Keratinocyte (primary cell): ENCODE results near the gene ZC3H12C. TPM values are rescaled to one million over a fixed set of nuclear protein-coding genes. Genes with fewer than 3 reads are reported as not detected.

Experiments
- DNase-seq: peaks from one replicate; pipeline ENCODE4 v3.0.0-alpha.2; 2011; ENCODE audit warnings: low read depth, missing footprints, low spot score
- FAIRE-seq: peaks from 2 replicates; lab custom pipeline; 2011; peaks lifted over from hg19 to GRCh38; lab: Jason Lieb, UNC
- H2AFZ ChIP-seq: 2 replicates; pipeline ENCODE4 v1.6.0; 2012; ENCODE audit warnings: low read length, control low read depth, inconsistent platforms; ENCODE audit not compliant: control insufficient read depth
- H3K27ac ChIP-seq: 2 replicates; pipeline ENCODE4 v1.5.1; 2011; ENCODE audit warnings: low read length; ENCODE audit not compliant: control insufficient read depth, insufficient read depth
- H3K27me3 ChIP-seq: 3 replicates; pipeline ENCODE4 v1.6.0; 2011; ENCODE audit warnings: low read length; ENCODE audit not compliant: control insufficient read depth, insufficient read depth; ENCODE audit errors: extremely low read depth
- H3K36me3 ChIP-seq, 2 experiments: 2 replicates in 1 of 2; 3 replicates in 1 of 2; pipeline ENCODE4 v1.5.1; 2011; ENCODE audit warnings: low read length in 2 of 2, mild to moderate bottlenecking in 1 of 2; ENCODE audit not compliant: control insufficient read depth in 2 of 2, insufficient read depth in 2 of 2; ENCODE audit errors: extremely low read depth in 1 of 2
- H3K4me1 ChIP-seq: 3 replicates; pipeline ENCODE4 v1.5.1; 2011; ENCODE audit warnings: low read length; ENCODE audit not compliant: control insufficient read depth, insufficient read depth; ENCODE audit errors: extremely low read depth
- H3K4me2 ChIP-seq: 3 replicates; pipeline ENCODE4 v1.6.0; 2011; ENCODE audit warnings: low read depth, low read length; ENCODE audit not compliant: control insufficient read depth, insufficient read depth; ENCODE audit errors: extremely low read depth
- H3K4me3 ChIP-seq, 3 experiments: fragments of 200-600 bp in 1 of 3; sonication (generic) in 1 of 3; 2 replicates in 2 of 3; 3 replicates in 1 of 3; pipeline ENCODE4 v1.5.1; 2011 to 2016; ENCODE audit warnings: low read length in 3 of 3, mild to moderate bottlenecking in 3 of 3, control low read depth in 2 of 3, inconsistent platforms in 1 of 3, low read depth in 1 of 3, mixed read lengths in 1 of 3, mixed run types in 1 of 3, moderate library complexity in 1 of 3; ENCODE audit not compliant: control insufficient read depth in 2 of 3, insufficient read depth in 2 of 3; ENCODE audit errors: extremely low read depth in 1 of 3
- H3K79me2 ChIP-seq: 2 replicates; pipeline ENCODE4 v1.6.0; 2012; ENCODE audit warnings: low read length; ENCODE audit not compliant: control insufficient read depth, insufficient read depth
- H3K9ac ChIP-seq: 3 replicates; pipeline ENCODE4 v1.6.0; 2011; ENCODE audit warnings: low read length; ENCODE audit not compliant: control insufficient read depth, insufficient read depth; ENCODE audit errors: extremely low read depth
- H3K9me1 ChIP-seq: 3 replicates; pipeline ENCODE4 v1.6.0; 2011; ENCODE audit warnings: low read length; ENCODE audit not compliant: control insufficient read depth, insufficient read depth; ENCODE audit errors: extremely low read depth
- H3K9me3 ChIP-seq: 2 replicates; pipeline ENCODE4 v1.5.1; 2012; ENCODE audit warnings: low read depth, low read length; ENCODE audit not compliant: control insufficient read depth
- H4K20me1 ChIP-seq: 3 replicates; pipeline ENCODE4 v1.6.0; 2011; ENCODE audit warnings: low read length; ENCODE audit not compliant: control insufficient read depth, insufficient read depth; ENCODE audit errors: extremely low read depth
- EZH2 ChIP-seq: IDR thresholded peaks from one replicate; pipeline ENCODE4 v1.6.1; 2012; ENCODE audit warnings: inconsistent platforms, mild to moderate bottlenecking, low read length, moderate library complexity
- dilution Hi-C: fragments of 300-500 bp; cut with MboI; formaldehyde crosslinking; loops from one replicate; pipeline ENCODE4 v1.7.0; 2020; ENCODE audit warnings: low sequenced_read_pairs; ENCODE audit not compliant: extremely low pct_ligation_motif_present
- polyA plus RNA-seq, 5 experiments: library from polyadenylated mRNA; depleted of rRNA in 3 of 5; stranded (reverse) in 3 of 5; stranded (forward) in 1 of 5; unstranded in 1 of 5; fragments of >200 nt; gene quantifications; 1 replicate in 1 of 5; 2 replicates in 3 of 5; 3 replicates in 1 of 5; pipeline versions ENCODE4 v1.2.1 to v1.2.3, GENCODE V29; 2011 to 2012; ENCODE audit warnings: missing spikeins in 2 of 5, low read depth in 1 of 5, low replicate concordance in 1 of 5
- TF ChIP-seq, protein P1 (sequence below), 3 experiments: IDR thresholded peaks in 1 of 3; conservative IDR thresholded peaks in 1 of 3; optimal IDR thresholded peaks in 1 of 3; 2 replicates in 2 of 3; 3 replicates in 1 of 3; pipeline versions ENCODE3 to v1.5.1; 2011; ENCODE audit warnings: low read length in 3 of 3, mild to moderate bottlenecking in 3 of 3, moderate library complexity in 2 of 3, control low read depth in 1 of 3, inconsistent platforms in 1 of 3; ENCODE audit not compliant: insufficient read depth in 2 of 3; ENCODE audit errors: extremely low read depth in 1 of 3

ZC3H12C gene
- polyA plus RNA-seq, 1 donor (not counting 4 experiments of a cell fraction or from before 2014, with no cell fraction given), result 13.9 TPM

DNA sequence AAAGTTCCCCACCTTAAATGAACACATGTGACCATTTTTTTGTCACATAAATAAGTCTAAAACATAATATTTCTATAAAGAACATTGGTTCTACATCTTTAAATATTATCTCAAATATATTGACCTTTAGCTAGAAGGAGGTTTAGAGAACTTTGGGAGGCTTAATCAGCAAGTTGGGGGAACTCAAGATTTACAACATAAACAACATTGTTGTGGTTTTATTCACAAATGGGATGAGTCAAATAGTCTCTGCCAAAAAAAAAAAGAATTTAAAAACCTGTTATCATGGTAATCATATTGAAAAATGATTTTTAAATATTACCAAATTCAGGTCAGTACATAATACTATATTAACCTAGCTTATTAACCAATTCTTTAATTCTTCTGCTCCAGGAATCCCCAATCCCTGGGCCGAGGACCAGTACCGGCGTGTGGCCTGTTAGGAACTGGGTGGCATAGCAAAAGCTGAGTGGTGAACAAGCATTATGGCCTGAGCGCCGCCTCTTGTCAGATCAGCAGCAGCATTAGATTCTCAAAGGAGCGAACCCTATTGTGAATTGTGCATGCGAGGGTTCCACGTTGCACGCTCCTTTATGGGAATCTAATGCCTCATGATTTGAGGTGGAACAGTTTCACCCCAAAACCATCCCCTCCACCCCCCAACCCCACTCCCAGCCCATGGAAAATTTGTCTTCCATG lies 105.0 kb downstream of the ZC3H12C start:
- Histone ChIP-seq H3K4me1 (peaks cover 51% of the 10 kb centered on the region), H3K4me3 (no peak overlapping the region), H3K4me2 (no peak overlapping the region), H3K27ac (no peak overlapping the region), H4K20me1 (no peaks in the 10 kb centered on the region), H3K79me2 (no peaks in the 10 kb centered on the region), H3K27me3 (no peaks in the 10 kb centered on the region), H3K9ac (no peak overlapping the region), H2AFZ (no peak overlapping the region), H3K9me3 (no peaks in the 10 kb centered on the region), H3K9me1 (no peaks in the 10 kb centered on the region), H3K36me3 (no peaks in the 10 kb centered on the region)
- no peak for DNase-seq
- TF ChIP-seq, protein P1, sequence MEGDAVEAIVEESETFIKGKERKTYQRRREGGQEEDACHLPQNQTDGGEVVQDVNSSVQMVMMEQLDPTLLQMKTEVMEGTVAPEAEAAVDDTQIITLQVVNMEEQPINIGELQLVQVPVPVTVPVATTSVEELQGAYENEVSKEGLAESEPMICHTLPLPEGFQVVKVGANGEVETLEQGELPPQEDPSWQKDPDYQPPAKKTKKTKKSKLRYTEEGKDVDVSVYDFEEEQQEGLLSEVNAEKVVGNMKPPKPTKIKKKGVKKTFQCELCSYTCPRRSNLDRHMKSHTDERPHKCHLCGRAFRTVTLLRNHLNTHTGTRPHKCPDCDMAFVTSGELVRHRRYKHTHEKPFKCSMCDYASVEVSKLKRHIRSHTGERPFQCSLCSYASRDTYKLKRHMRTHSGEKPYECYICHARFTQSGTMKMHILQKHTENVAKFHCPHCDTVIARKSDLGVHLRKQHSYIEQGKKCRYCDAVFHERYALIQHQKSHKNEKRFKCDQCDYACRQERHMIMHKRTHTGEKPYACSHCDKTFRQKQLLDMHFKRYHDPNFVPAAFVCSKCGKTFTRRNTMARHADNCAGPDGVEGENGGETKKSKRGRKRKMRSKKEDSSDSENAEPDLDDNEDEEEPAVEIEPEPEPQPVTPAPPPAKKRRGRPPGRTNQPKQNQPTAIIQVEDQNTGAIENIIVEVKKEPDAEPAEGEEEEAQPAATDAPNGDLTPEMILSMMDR (optimal IDR thresholded peaks at IDR 0.05 in 1 of 3, IDR thresholded peaks at IDR 0.05 in 1 of 3, conservative IDR thresholded peaks at IDR 0.05 in 1 of 3; ENCODE audit: extremely low read depth in 1 of 3, insufficient read depth in 2 of 3, low read length in 3 of 3), result no peak
- no peak for TF ChIP-seq EZH2
- dilution Hi-C loops, result no loop called here
- FAIRE-seq, result no peak

DNA sequence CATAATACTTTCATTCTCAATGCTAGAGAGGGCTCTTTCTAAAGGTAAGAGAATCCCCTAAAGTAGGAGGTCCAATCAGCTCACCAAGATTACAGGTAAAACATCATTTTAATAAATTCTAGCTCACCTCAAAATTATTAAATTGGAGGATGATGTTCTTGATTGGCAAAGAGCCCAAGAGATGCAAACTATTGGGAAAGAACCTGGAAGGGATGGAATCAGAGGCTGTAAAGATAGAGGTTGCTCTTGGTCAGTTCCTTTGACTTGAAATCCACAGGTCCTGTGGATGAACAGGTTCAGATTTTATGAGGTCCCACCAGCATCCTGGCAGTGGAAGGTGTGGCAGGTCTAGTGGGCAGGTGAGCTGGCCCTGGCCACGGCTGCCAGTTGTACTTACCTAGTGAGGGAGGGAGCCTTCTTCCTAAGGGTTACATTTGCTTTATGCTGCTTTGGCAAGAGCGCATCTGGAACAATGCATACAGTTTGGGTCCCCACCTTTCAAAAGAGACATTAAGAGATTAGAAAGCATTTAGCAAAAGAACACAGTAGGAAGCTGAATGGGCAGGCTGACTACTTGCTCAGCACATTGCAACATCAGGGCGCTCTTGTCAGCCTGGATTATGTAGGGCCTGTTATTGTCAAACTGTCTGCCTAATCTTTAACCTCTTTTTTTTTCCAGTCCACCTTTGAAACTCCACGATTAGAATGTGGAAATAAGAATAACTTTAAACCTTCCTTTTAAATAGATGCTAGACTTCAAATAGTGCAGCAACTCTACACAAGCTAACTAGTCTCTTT lies 106.2 kb downstream of the ZC3H12C start:
- FAIRE-seq (no peak), DNase-seq (no peak)
- H3K9me1 ChIP-seq, result no peaks in the 10 kb centered on the region
- dilution Hi-C loops, result no loop called here
- no peaks in the 10 kb centered on the region for H3K36me3 ChIP-seq
- H3K4me2 ChIP-seq, result no peak overlapping the region
- no peak overlapping the region for H3K27ac ChIP-seq
- H3K79me2 ChIP-seq, result no peaks in the 10 kb centered on the region
- no peak for TF ChIP-seq EZH2
- H3K4me1 ChIP-seq, result peaks cover 44% of the 10 kb centered on the region
- H4K20me1 ChIP-seq, result no peaks in the 10 kb centered on the region
- H3K9me3 ChIP-seq, result no peaks in the 10 kb centered on the region
- H3K4me3 ChIP-seq, result no peak overlapping the region
- no peak overlapping the region for H3K9ac ChIP-seq
- H2AFZ ChIP-seq, result no peak overlapping the region
- H3K27me3 ChIP-seq, result no peaks in the 10 kb centered on the region
